ENCODE measurements around the gene LILRA5. TPM values are rescaled to one million over a fixed set of nuclear protein-coding genes. Genes with fewer than 3 reads are reported as not detected.

Gene LILRA5
- total and polyA plus RNA-seq, 7 donors: 0.44 to 2.2 (median 1.1) TPM; not detected in 1

GRCh38 chr19:54319892-54320670 is 7.1 kb upstream of the LILRA5 start:
- intact Hi-C loops (cut with DNase I): no loop called here
- 79 to 81% (median 80%) methylated on average over 14 of the region's 14 CpGs for WGBS, 3 donors

GRCh38 chr19:54319049-54319448 is 6.1 kb upstream of the LILRA5 start:
- intact Hi-C loops (cut with DNase I): no loop called here
- no peaks in the 10 kb centered on the region for H3K9me3 ChIP-seq
- ATAC-seq: no peak
- H3K4me1 ChIP-seq: no peaks in the 10 kb centered on the region
- no peak overlapping the region for H3K27ac ChIP-seq
- no peak overlapping the region for H3K4me3 ChIP-seq
- no peaks in the 10 kb centered on the region for H3K36me3 ChIP-seq (ENCODE audit: insufficient read depth in 1 of 2, low read depth in 1 of 2)
- peaks cover 0 to 19% (median 0%) of the 10 kb centered on the region in 3 donors for H3K27me3 ChIP-seq (ENCODE audit: insufficient read depth in 3 of 3, low read length in 2 of 3)
- no peak for DNase-seq
- WGBS, 3 donors: 72 to 76% (median 75%) methylated on average over 7 of the region's 7 CpGs
- TF ChIP-seq CTCF (IDR thresholded peaks at IDR 0.05): no peak

More at GRCh38 chr19:54319892-54320670, 7.1 kb upstream of the LILRA5 start:
- no peaks in the 10 kb centered on the region for H3K9me3 ChIP-seq
- DNase-seq (no peak), ATAC-seq (no peak)
- no peak overlapping the region for H3K27ac ChIP-seq
- H3K4me1 ChIP-seq: no peaks in the 10 kb centered on the region
- no peaks in the 10 kb centered on the region for H3K36me3 ChIP-seq (ENCODE audit: insufficient read depth in 1 of 2, low read depth in 1 of 2)
- peaks cover 0 to 19% (median 0%) of the 10 kb centered on the region in 3 donors for H3K27me3 ChIP-seq (ENCODE audit: insufficient read depth in 3 of 3, low read length in 2 of 3)
- TF ChIP-seq CTCF (IDR thresholded peaks at IDR 0.05): no peak
- no peak overlapping the region for H3K4me3 ChIP-seq

GRCh38 chr19:54317965-54318240 is 4.9 kb upstream of the LILRA5 start:
- no peak for ATAC-seq
- intact Hi-C loops (cut with DNase I): no loop called here
- no peak overlapping the region for H3K27ac ChIP-seq

GRCh38 chr19:54317108-54317964 is 4.4 kb upstream of the LILRA5 start:
- 67 to 76% (median 70%) methylated on average over 26 to 29 of the region's 29 CpGs for WGBS, 3 donors
- Histone ChIP-seq H3K27me3 (ENCODE audit: insufficient read depth in 3 of 3, low read length in 2 of 3) (peaks cover 0 to 19% (median 0%) of the 10 kb centered on the region in 3 donors), H3K9me3 (no peaks in the 10 kb centered on the region), H3K36me3 (ENCODE audit: insufficient read depth in 1 of 2, low read depth in 1 of 2) (no peaks in the 10 kb centered on the region), H3K27ac (no peak overlapping the region), H3K4me1 (no peaks in the 10 kb centered on the region), H3K4me3 (no peak overlapping the region)
- TF ChIP-seq CTCF (IDR thresholded peaks at IDR 0.05): no peak
- DNase-seq (no peak), ATAC-seq (no peak)
- intact Hi-C loops (cut with DNase I): no loop called here

More at GRCh38 chr19:54317965-54318240, 4.9 kb upstream of the LILRA5 start:
- peaks cover 0 to 19% (median 0%) of the 10 kb centered on the region in 3 donors for H3K27me3 ChIP-seq (ENCODE audit: insufficient read depth in 3 of 3, low read length in 2 of 3)
- no peaks in the 10 kb centered on the region for H3K9me3 ChIP-seq
- H3K4me3 ChIP-seq: no peak overlapping the region
- no peak for DNase-seq
- H3K36me3 ChIP-seq (ENCODE audit: insufficient read depth in 1 of 2, low read depth in 1 of 2): no peaks in the 10 kb centered on the region
- 88 to 91% (median 89%) methylated on average over 9 of the region's 9 CpGs for WGBS, 3 donors
- no peak for TF ChIP-seq CTCF (IDR thresholded peaks at IDR 0.05)
- no peaks in the 10 kb centered on the region for H3K4me1 ChIP-seq

All from psoas muscle (tissue), 8 donors.